Measurements from ENCODE around the gene ECE2.

DNA sequence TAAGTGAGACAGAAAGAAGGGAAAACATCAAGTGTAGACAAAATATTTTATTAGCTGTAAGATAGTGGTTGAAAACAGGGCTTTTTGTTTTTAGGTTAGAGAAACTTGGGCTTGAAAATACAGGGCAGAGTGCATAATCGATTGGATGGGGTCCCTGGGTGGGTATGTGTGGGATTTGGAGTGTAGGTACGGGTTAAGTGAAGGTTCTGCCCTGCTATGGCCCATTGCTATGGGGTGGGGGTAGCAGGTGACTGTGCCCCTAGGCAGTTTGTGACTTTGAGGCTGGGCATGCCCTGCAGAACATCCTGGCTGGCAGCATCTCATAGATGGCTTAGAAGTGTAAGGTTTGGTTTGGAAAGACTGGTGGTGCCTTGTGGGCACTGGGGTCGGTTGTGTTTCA is 57.9 kb downstream of the ECE2 start:
- TF ChIP-seq EZH2phosphoT487 (IDR thresholded peaks at IDR 0.05; ENCODE audit: low read length) (no peak), EZH2 (optimal IDR thresholded peaks at IDR 0.05; ENCODE audit: low read depth, low read length) (no peak)

All from MM.1S (cell line).